Activated CD4-positive, alpha-beta T cell treated with anti-CD3 and anti-CD28 coated beads for 48 hours (primary cell): Measurements from ENCODE around the gene ZSWIM5.
"Not testable (repeated sequence)": the region's sequence is repeated elsewhere in the genome, so short reads cannot be mapped to it uniquely, and the experiment has no call there.

Source experiments
- DNase-seq: peaks from one replicate; pipeline ENCODE4 v3.0.0-alpha.2; 2020

ZSWIM5 gene

GRCh38 chr1:45200906-45201500 lies 5.4 kb downstream of the ZSWIM5 start:
- DNase-seq: no peak

DNA sequence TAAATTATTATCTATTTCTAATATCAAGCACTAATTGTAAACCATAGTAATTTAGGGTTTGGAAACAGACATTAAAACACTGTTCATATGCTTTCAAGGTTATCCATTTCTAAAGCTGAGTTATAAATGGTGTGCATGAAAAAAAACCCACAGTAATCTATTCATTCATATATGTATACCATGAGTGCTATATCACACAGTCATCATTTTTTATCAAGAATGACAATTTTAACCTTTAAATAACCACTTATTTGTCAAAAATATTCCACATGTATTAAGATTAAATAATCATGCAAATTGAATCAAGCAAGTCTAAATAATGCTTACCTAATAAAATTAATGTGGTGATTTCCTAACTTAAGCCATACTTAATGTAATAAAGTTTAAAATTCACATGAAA lies 6.0 kb downstream of the ZSWIM5 start:
- no peak for DNase-seq

DNA sequence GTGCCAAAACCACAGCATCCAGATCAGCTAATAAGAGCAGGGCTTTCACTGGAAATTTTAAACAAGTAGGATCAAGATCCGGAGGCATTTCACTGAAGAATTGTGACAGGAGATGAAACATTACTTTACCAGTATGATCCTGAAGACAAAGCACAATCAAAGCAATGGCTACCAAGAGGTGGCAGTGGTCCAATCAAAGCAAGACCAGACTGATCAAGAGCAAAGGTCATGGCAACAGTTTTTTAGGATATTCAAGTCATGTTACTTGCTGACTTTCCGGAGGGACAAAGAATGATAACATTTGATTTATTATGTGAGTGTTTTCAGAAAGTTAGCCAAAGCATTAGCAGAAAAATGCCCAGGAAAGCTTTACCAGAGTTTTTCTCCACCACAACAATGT lies 8.2 kb downstream of the ZSWIM5 start:
- no peak for DNase-seq

DNA sequence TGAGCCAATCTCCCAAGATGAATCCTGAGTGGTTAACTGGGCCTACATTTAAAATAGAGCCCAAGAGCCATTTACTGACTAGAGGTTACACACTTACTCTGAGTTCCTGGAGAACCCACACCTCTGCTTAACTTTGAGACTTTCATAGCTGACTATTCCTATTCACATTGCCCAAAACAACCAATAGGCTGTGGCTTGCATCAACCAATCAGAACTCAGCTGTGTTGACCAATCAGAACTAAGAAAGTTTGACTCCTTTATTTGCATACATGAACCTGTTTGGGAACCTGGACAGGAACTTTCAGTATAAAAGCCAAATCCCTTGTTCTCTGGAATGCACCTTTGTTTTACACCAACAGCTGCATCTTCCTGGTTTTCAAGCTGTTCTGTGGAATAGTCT lies 9.5 kb downstream of the ZSWIM5 start:
- no peak for DNase-seq

- no peak for DNase-seq
Observed at GRCh38 chr1:45191418-45191783, 15.0 kb downstream of the ZSWIM5 start.

GRCh38 chr1:45187725-45188124 lies 18.7 kb downstream of the ZSWIM5 start:
- DNase-seq: no peak

DNA sequence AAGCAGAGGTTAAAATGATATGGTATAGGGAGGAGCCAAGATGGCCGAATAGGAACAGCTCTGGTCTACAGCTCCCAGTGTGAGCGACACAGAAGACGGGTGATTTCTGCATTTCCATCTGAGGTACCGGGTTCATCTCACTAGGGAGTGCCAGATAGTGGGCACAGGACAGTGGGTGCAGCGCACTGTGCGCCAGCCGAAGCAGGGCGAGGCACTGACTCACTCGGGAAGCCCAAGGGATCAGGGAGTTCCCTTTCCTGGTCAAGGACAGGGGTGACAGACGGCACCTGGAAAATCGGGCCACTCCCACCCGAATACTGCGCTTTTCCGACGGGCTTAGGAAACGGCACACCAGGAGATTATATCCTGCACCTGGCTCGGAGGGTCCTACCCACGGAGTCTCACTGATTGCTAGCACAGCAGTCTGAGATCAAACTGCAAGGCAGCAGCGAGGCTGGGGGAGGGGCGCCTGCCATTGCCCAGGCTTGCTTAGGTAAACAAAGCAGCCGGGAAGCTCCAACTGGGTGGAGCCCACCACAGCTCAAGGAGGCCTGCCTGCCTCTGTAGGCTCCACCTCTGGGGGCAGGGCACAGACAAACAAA lies 26.4 kb downstream of the ZSWIM5 start:
- DNase-seq: not testable (repeated sequence)

- DNase-seq: no peak
Observed at GRCh38 chr1:45177452-45177851, 29.0 kb downstream of the ZSWIM5 start.

- DNase-seq: no peak
Observed at GRCh38 chr1:45172764-45173163, 33.6 kb downstream of the ZSWIM5 start.

- no peak for DNase-seq
Observed at GRCh38 chr1:45172005-45172404, 34.4 kb downstream of the ZSWIM5 start.

DNA sequence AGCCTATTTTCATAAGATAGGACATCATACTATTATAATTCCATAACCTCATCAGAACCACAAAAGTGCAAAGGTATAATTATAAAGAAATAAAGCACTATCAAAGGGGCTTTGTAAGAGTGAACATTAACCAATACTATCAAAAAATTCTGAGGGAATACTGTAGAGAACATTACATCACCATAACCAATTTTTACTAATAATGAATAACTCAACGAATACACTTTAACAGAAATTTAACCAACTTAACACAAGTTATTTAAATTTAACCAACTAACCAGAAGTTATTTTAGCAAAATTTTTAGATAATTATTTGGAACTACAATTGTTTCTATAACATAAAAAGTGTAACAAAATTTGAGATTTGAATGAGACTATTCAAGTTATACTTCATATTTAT lies 34.8 kb downstream of the ZSWIM5 start:
- no peak for DNase-seq

DNA sequence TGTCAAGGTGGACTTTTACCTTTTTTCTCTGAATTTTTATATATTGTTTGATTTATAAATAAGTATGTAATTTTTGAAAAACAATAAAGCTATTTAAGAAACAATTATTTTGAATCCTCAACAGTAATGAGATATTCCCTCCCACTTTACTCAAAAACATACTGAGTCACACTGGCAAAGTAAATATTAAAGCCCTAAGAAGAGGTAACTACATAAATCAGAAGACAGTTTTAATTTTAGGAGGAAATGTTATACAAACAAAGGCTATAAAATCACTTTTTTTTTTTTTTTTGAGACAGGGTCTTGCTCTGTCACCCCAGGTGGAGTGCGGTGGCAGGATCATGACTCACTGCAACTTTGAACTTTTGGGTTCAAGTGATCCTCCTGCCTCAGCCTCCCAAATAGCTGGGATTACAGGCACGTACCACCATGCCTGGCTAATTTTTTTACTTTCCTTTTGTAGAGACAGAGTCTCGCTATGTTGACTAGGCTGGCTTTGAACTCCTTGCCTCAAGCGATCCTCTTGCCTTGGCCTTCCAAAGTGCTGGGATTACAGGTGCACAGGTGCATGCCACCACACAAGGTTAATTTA lies 36.2 kb downstream of the ZSWIM5 start:
- DNase-seq: no peak

- DNase-seq: not testable (repeated sequence)
Observed at GRCh38 chr1:45167947-45168346, 38.5 kb downstream of the ZSWIM5 start.

DNA sequence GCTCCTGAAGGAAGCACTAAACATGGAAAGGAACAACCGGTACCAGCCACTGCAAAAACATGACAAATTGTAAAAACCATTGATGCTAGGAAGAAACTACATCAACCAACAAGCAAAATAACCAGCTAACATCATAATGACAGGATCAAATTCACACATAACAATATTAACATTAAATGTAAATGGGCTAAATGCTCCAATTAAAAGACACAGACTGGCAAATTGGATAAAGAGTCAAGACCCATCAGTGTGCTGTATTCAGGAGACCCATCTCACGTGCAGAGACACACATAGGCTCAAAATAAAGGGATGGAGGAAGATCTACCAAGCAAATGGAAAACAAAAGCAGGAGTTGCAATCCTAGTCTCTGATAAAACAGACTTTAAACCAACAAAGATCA lies 42.1 kb downstream of the ZSWIM5 start:
- DNase-seq: not testable (repeated sequence)

GRCh38 chr1:45163111-45163510 lies 43.3 kb downstream of the ZSWIM5 start:
- not testable (repeated sequence) for DNase-seq

- DNase-seq: peak; percentile 37
Observed at GRCh38 chr1:45162041-45163035, 44.1 kb downstream of the ZSWIM5 start.

DNA sequence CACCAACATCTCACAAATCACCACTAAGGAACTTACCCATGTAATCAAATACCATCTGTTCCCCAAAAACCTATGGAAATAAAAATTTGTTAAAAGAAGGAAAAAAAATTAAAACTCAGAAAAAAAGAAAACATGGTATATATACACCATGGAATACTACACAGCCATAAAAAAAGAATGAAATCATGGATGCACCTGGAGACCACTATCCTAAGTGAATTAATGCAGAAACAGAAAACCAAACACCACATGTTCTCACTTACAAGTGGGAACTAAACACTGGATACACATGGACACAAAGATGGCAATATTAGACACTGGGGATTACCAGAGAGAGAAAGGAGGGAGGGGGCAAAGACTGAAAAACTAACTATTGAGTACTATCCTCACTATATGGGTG lies 50.4 kb downstream of the ZSWIM5 start:
- DNase-seq: no peak

DNA sequence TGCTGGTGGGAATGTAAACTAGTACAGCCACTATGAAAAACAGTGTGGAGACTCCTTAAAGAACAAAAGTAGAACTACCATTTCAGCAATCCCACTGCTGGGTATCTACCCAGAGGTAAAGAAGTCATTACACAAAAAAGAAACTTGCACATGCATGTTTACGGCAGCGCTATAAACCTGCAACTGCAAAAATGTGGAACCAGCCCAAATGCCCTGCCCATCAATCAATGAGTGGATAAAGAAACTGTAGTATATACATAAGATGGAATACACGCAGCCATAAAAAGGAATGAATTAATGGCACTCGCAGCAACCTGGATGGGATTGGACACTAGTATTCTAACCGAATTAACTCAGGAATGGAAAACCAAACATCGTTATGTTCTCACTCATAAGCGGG lies 51.0 kb downstream of the ZSWIM5 start:
- DNase-seq: no peak

DNA sequence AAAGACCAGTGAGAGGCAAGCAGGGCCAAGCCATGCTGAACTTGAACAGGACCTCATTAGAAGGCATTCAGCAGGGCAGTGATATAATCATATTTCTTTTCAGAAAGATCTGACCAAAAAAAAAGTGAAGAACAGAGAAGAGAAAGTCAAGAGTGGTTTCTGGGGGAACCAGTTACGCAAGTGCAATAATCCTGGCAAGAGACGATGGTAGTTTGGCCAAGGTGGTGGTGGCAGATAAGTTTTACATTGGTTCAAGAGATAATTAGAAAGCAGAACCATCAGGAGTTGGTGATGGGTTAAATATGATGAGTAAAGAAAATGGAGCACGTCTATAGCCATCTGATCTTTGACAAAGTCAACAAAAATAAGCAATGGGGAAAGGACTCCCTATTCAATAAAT lies 54.3 kb downstream of the ZSWIM5 start:
- DNase-seq: no peak

- no peak for DNase-seq
Observed at GRCh38 chr1:45148209-45148825, 58.1 kb downstream of the ZSWIM5 start.

- no peak for DNase-seq
Observed at GRCh38 chr1:45146833-45147232, 59.6 kb downstream of the ZSWIM5 start.

DNA sequence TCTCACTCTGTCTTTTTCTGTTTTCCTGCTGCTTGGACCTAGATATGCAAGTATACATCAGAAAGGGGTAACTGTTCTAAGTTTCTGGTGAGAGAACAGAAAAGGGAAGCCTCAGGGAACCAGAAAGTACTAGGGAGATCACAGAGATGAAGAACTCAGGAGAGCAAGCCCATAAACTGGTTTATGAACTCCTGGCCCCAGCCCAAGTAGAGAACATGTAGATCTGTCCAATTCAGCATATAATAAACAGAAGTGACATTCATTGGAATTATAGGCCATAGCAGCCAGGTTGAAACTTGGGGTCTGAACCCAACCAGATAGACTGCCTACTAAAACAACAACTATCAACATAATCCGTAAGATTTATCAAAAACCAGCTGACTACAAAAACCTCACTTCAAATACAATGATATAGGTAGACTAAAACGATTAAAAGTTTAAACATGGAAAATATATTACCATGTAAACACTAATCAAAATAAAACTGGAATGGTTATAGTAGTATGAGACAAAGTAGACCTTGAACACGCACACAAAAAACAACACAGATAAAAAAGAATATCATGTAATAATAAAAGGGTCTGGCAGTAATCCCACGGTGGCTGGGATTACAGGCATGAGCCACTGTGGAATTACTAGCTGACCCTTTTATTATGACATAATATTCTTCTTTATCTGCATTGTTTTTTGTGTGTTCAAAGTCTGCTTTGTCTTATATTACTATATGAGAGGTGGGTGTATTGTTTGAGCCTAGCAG lies 65.0 kb downstream of the ZSWIM5 start:
- DNase-seq: no peak
